PC-9 (cell line): ENCODE measurements around the gene CCNDBP1. TPM values are rescaled to one million over a fixed set of nuclear protein-coding genes. Genes with fewer than 3 reads are reported as not detected.
A peak's percentile ranks its signal among the peaks of the same experiment; 100 is the strongest.
"Not testable (repeated sequence)": the region's sequence is repeated elsewhere in the genome, so short reads cannot be mapped to it uniquely, and the experiment has no call there.

ENCODE experiments used
- BruUV-seq: library from RNA; stranded (reverse); fragments of 400-500 nt; replicated peaks from 2 replicates; lab custom pipeline; 2021; lab: Mats Ljungman, UMichigan
- CTCF ChIA-PET: fragments of 300-600 bp; sonication (Branson Sonifier 250); formaldehyde crosslinking; loops from one replicate; lab custom pipeline; 2022; ENCODE audit warnings: antibody characterized with exemption; lab: Charles Lee
- POLR2A ChIA-PET: fragments of 300-600 bp; sonication (Branson Sonifier 250); formaldehyde crosslinking; loops from one replicate; lab custom pipeline; 2022; ENCODE audit warnings: antibody characterized with exemption; ENCODE audit not compliant: unreplicated experiment; lab: Charles Lee
- DNase-seq, 2 experiments: peaks; one replicate each; pipeline versions ENCODE4 v3.0.0 to v3.0.0-alpha.2; 2015 to 2022; ENCODE audit warnings: mixed read lengths in 1 of 2
- H2AFZ ChIP-seq: fragments of 200-600 bp; sonication (generic); 2 replicates; pipeline ENCODE4 v1.8.1; 2017; ENCODE audit warnings: antibody characterized with exemption
- H3F3A ChIP-seq: fragments of 200-600 bp; sonication (generic); 2 replicates; pipeline ENCODE4 v1.8.1; 2017; ENCODE audit warnings: antibody characterized with exemption, mild to moderate bottlenecking, low read depth; ENCODE audit not compliant: insufficient read depth
- H3K27ac ChIP-seq: fragments of 200-600 bp; sonication (generic); 2 replicates; pipeline ENCODE4 v1.6.1; 2016; ENCODE audit warnings: mixed run types
- H3K27me3 ChIP-seq: fragments of 200-600 bp; sonication (generic); 2 replicates; pipeline ENCODE4 v1.6.1; 2016; ENCODE audit warnings: low read depth, mixed run types; ENCODE audit not compliant: insufficient read depth
- H3K36me3 ChIP-seq: fragments of 200-600 bp; sonication (generic); 2 replicates; pipeline ENCODE4 v1.6.1; 2016; ENCODE audit warnings: low read depth, mixed run types
- H3K4me1 ChIP-seq: fragments of 200-600 bp; sonication (generic); replicated peaks from 2 replicates; pipeline ENCODE4 v1.6.1; 2016; ENCODE audit warnings: mixed run types; ENCODE audit not compliant: insufficient read depth
- H3K4me2 ChIP-seq: fragments of 200-600 bp; sonication (generic); 2 replicates; pipeline ENCODE4 v1.6.1; 2017; ENCODE audit warnings: mixed run types
- H3K4me3 ChIP-seq: fragments of 200-600 bp; sonication (generic); 2 replicates; pipeline ENCODE4 v1.6.1; 2016; ENCODE audit warnings: mixed run types
- H3K79me2 ChIP-seq: fragments of 200-600 bp; sonication (generic); 2 replicates; pipeline ENCODE4 v1.6.1; 2017; ENCODE audit warnings: low read depth, mixed run types
- H3K9me2 ChIP-seq: fragments of 200-600 bp; sonication (generic); 2 replicates; pipeline ENCODE4 v1.8.1; 2017; ENCODE audit warnings: mild to moderate bottlenecking; ENCODE audit not compliant: insufficient read depth
- H3K9me3 ChIP-seq: fragments of 200-600 bp; sonication (generic); 2 replicates; pipeline ENCODE4 v1.8.1; 2016; ENCODE audit warnings: low read depth; ENCODE audit not compliant: insufficient read depth
- H4K20me1 ChIP-seq: fragments of 200-600 bp; sonication (generic); 2 replicates; pipeline ENCODE4 v1.8.1; 2017; ENCODE audit not compliant: insufficient read depth
- CTCF ChIP-seq: fragments of 200-600 bp; sonication (generic); conservative IDR thresholded peaks from 2 replicates; pipeline ENCODE4 v1.6.1; 2017; ENCODE audit warnings: mixed run types, antibody characterized with exemption, mild to moderate bottlenecking, moderate library complexity
- EZH2 ChIP-seq: fragments of 200-600 bp; sonication (generic); IDR thresholded peaks from 2 replicates; pipeline ENCODE4 v1.8.0; 2017; ENCODE audit warnings: antibody characterized with exemption, low read depth
- intact Hi-C: fragments of 100-400 bp; cut with micrococcal nuclease; formaldehyde crosslinking; loops from one replicate; pipeline ENCODE4 v1.10.0; 2022; ENCODE audit not compliant: unreplicated experiment
- total RNA-seq: library from RNA; stranded (reverse); gene quantifications from 2 replicates; pipeline ENCODE4 v1.2.3, GENCODE V29; 2021

CCNDBP1 gene
- total RNA-seq, 1 experiment from 2014 or later: 44.0 TPM

- no peaks in the 10 kb centered on the region for H3K36me3 ChIP-seq
- peak; percentile 43 to 45 for DNase-seq
- no peaks in the 10 kb centered on the region for H3K9me2 ChIP-seq
- TF ChIP-seq CTCF: peak; percentile 82
- TF ChIP-seq EZH2: no peak
- no TSS peak for BruUV-seq
- H3F3A ChIP-seq: peaks cover 5% of the 10 kb centered on the region; the same call in 1 of the 2 replicates
- H3K4me2 ChIP-seq: no peak overlapping the region
- CTCF ChIA-PET: interaction anchor here (0.6 to 2.4 kb wide), 8 partner anchors 38 to 187 kb away, joined by 3 to 30 read pairs (median 5); partner anchors contain the start of gene TGM5
- peaks cover 13% of the 10 kb centered on the region for H3K4me1 ChIP-seq
- H3K9me3 ChIP-seq: no peaks in the 10 kb centered on the region
- H3K27me3 ChIP-seq: no peaks in the 10 kb centered on the region
- H2AFZ ChIP-seq: no peak overlapping the region
- no peaks in the 10 kb centered on the region for H4K20me1 ChIP-seq
- intact Hi-C loops: loop anchor here (1.0 kb wide), 1 partner anchor 60 kb away; no protein-coding TSS in a partner anchor
- no peak overlapping the region for H3K4me3 ChIP-seq
- no peak overlapping the region for H3K27ac ChIP-seq
- H3K79me2 ChIP-seq: no peaks in the 10 kb centered on the region
- POLR2A ChIA-PET: interaction anchor here (0.5 to 0.6 kb wide), 4 partner anchors 20 to 86 kb away, joined by 3 to 7 read pairs (median 4); no protein-coding TSS in a partner anchor
Observed at GRCh38 chr15:43225201-43225949, 40.2 kb downstream of the CCNDBP1 start.

- intact Hi-C loops: loop anchor here (1.0 kb wide), 1 partner anchor 59 kb away; no protein-coding TSS in a partner anchor
- POLR2A ChIA-PET: interaction anchor here (0.6 kb wide), 2 partner anchors 19 to 24 kb away, joined by 3 to 5 read pairs; no protein-coding TSS in a partner anchor
Observed at GRCh38 chr15:43225950-43226255, 40.7 kb downstream of the CCNDBP1 start.

GRCh38 chr15:43226436-43227305 is 41.5 kb downstream of the CCNDBP1 start:
- H3F3A ChIP-seq: peaks cover 13% of the 10 kb centered on the region
- no peaks in the 10 kb centered on the region for H3K36me3 ChIP-seq
- no TSS peak for BruUV-seq
- H4K20me1 ChIP-seq: no peaks in the 10 kb centered on the region
- H3K27ac ChIP-seq: no peak overlapping the region
- no peaks in the 10 kb centered on the region for H3K27me3 ChIP-seq
- no peak overlapping the region for H2AFZ ChIP-seq
- POLR2A ChIA-PET: interaction anchor here (0.6 kb wide), 1 partner anchor 23 kb away, joined by 3 read pairs; no protein-coding TSS in a partner anchor
- CTCF ChIA-PET: interaction anchor here (2.4 kb wide), 1 partner anchor 59 kb away, joined by 30 read pairs; no protein-coding TSS in a partner anchor
- H3K4me2 ChIP-seq: no peak overlapping the region
- DNase-seq: no peak
- no peak overlapping the region for H3K4me3 ChIP-seq
- TF ChIP-seq EZH2: no peak
- no peak for TF ChIP-seq CTCF
- H3K9me2 ChIP-seq: no peaks in the 10 kb centered on the region
- H3K9me3 ChIP-seq: no peaks in the 10 kb centered on the region
- intact Hi-C loops: no loop called here
- H3K4me1 ChIP-seq: peaks cover 24% of the 10 kb centered on the region
- no peaks in the 10 kb centered on the region for H3K79me2 ChIP-seq

More at GRCh38 chr15:43225950-43226255, 40.7 kb downstream of the CCNDBP1 start:
- not testable (repeated sequence) for H3K4me2 ChIP-seq, H3K27ac ChIP-seq, H4K20me1 ChIP-seq, H3K36me3 ChIP-seq, H3K9me2 ChIP-seq, BruUV-seq, H2AFZ ChIP-seq, H3K9me3 ChIP-seq, H3K79me2 ChIP-seq, DNase-seq, H3K4me3 ChIP-seq, H3K27me3 ChIP-seq, H3F3A ChIP-seq
- CTCF ChIA-PET: interaction anchor here (1.0 to 2.4 kb wide), 4 partner anchors 38 to 60 kb away, joined by 3 to 30 read pairs (median 6); no protein-coding TSS in a partner anchor
- peaks cover 19% of the 10 kb centered on the region for H3K4me1 ChIP-seq
